SU-DHL-6 (cell line): ENCODE data around the gene C1orf21.

Experiments used
- EZH2phosphoT487 ChIP-seq: fragments of 200-600 bp; sonication (generic), shearing (Covaris generic); conservative IDR thresholded peaks from 2 replicates; pipeline ENCODE4 v1.6.1; 2018; ENCODE audit warnings: mild to moderate bottlenecking, antibody characterized with exemption, low read length, moderate library complexity, mixed read lengths
- TF ChIP-seq, protein P1 (sequence below): fragments of 200-600 bp; sonication (generic); IDR thresholded peaks from one replicate; pipeline ENCODE4 v1.5.1; 2017; ENCODE audit warnings: antibody characterized with exemption, mild to moderate bottlenecking, low read length, moderate library complexity; ENCODE audit not compliant: insufficient read depth, poor library complexity, severe bottlenecking

DNA sequence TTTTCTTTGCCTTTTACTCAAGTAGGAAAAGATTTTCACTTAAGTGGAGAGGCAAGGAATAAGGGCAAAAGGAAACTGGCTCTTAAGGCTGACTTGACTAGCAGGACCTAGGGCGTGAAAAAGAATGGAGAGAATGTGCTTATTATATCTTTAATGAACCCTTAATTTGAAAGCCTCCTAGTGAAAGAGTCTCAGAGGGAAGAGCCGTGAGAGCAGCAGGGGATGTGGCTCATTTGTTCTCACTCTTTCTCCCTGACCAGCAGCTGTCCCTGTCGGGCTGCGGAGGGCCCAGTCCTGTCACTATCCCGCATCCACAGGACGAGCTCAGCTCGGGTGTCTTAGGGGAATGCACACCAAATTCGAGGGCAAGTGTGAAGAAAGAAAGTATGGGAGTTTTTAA, 187.8 kb downstream of the C1orf21 start:
- TF ChIP-seq, protein P1, sequence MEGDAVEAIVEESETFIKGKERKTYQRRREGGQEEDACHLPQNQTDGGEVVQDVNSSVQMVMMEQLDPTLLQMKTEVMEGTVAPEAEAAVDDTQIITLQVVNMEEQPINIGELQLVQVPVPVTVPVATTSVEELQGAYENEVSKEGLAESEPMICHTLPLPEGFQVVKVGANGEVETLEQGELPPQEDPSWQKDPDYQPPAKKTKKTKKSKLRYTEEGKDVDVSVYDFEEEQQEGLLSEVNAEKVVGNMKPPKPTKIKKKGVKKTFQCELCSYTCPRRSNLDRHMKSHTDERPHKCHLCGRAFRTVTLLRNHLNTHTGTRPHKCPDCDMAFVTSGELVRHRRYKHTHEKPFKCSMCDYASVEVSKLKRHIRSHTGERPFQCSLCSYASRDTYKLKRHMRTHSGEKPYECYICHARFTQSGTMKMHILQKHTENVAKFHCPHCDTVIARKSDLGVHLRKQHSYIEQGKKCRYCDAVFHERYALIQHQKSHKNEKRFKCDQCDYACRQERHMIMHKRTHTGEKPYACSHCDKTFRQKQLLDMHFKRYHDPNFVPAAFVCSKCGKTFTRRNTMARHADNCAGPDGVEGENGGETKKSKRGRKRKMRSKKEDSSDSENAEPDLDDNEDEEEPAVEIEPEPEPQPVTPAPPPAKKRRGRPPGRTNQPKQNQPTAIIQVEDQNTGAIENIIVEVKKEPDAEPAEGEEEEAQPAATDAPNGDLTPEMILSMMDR = no peak
- TF ChIP-seq EZH2phosphoT487 = no peak
